Measurements from ENCODE around the gene ACACB.

ACACB gene

DNA sequence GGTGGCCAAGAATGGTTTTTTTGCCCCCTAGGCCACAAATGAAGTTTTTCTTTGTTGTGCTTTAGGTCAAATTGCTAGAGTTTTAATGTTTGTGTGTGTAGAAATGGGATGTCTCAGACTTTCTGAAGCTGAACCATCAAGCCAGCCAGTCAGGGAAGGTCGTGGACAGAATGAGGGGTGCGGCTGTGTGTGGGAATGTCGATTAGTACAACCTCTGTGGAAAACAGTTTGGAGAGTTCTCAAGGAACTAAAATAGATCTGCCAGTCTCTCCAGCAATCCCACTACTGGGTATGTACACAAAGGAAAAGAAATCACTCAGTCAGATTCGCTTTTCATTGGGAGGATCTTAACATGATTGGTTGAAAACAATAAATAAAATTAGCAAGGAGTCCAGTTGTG lies 44.5 kb downstream of the ACACB start:
- H3K9me3 ChIP-seq: no peaks in the 10 kb centered on the region
- no peak for TF ChIP-seq CTCF (IDR thresholded peaks at IDR 0.05)
- no peaks in the 10 kb centered on the region for H3K36me3 ChIP-seq
- peaks cover 20 to 21% of the 10 kb centered on the region in 2 experiments for H3K4me1 ChIP-seq (ENCODE audit: control insufficient read depth in 1 of 2, insufficient read depth in 1 of 2, low read depth in 1 of 2, low read length in 1 of 2)
- no peak overlapping the region for H3K27ac ChIP-seq
- no peak overlapping the region for H3K4me3 ChIP-seq (ENCODE audit: low read depth in 1 of 2, low read length in 1 of 2)
- H3K27me3 ChIP-seq: no peaks in the 10 kb centered on the region

GRCh38 chr12:109162551-109162950 lies 46.2 kb downstream of the ACACB start:
- H3K4me1 ChIP-seq (ENCODE audit: control insufficient read depth in 1 of 2, insufficient read depth in 1 of 2, low read depth in 1 of 2, low read length in 1 of 2): peaks cover 18 to 19% of the 10 kb centered on the region in 2 experiments
- H3K27me3 ChIP-seq: no peaks in the 10 kb centered on the region
- H3K36me3 ChIP-seq: peaks cover under 1% of the 10 kb centered on the region
- no peak for TF ChIP-seq CTCF (IDR thresholded peaks at IDR 0.05)
- no peaks in the 10 kb centered on the region for H3K9me3 ChIP-seq
- H3K27ac ChIP-seq: no peak overlapping the region
- H3K4me3 ChIP-seq (ENCODE audit: low read depth in 1 of 2, low read length in 1 of 2): no peak overlapping the region

DNA sequence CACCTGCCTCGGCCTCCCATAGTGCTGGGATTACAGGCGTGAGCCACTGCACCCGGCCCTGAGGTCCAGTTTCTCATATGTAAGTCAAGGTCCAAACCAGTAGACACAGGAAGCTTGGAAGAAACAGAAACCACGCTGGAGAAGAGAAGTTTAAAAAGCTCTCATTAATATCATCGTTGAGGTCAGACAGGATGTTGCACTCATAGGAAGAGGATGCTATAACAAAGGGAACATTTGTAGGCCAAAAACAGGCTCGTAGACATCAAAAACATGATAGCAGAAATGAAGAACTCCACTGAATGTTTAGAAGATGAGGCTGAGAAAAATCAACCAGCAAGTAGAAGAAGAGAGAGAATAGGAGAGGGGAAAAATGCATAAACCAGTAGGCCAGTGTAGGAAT lies 46.8 kb downstream of the ACACB start:
- Histone ChIP-seq H3K36me3 (peaks cover 6% of the 10 kb centered on the region), H3K4me3 (ENCODE audit: low read depth in 1 of 2, low read length in 1 of 2) (no peak overlapping the region), H3K9me3 (no peaks in the 10 kb centered on the region), H3K27me3 (no peaks in the 10 kb centered on the region), H3K27ac (no peak overlapping the region), H3K4me1 (ENCODE audit: control insufficient read depth in 1 of 2, insufficient read depth in 1 of 2, low read depth in 1 of 2, low read length in 1 of 2) (peaks cover 11 to 13% of the 10 kb centered on the region in 2 experiments)
- TF ChIP-seq CTCF (IDR thresholded peaks at IDR 0.05): no peak

GRCh38 chr12:109165599-109165998 lies 49.2 kb downstream of the ACACB start:
- H3K9me3 ChIP-seq: no peaks in the 10 kb centered on the region
- no peak overlapping the region for H3K27ac ChIP-seq
- H3K4me1 ChIP-seq (ENCODE audit: control insufficient read depth in 1 of 2, insufficient read depth in 1 of 2, low read depth in 1 of 2, low read length in 1 of 2): peaks cover 18 to 21% of the 10 kb centered on the region in 2 experiments
- peaks cover 8% of the 10 kb centered on the region for H3K36me3 ChIP-seq
- no peaks in the 10 kb centered on the region for H3K27me3 ChIP-seq
- H3K4me3 ChIP-seq (ENCODE audit: low read depth in 1 of 2, low read length in 1 of 2): no peak overlapping the region
- TF ChIP-seq CTCF (IDR thresholded peaks at IDR 0.05): no peak

DNA sequence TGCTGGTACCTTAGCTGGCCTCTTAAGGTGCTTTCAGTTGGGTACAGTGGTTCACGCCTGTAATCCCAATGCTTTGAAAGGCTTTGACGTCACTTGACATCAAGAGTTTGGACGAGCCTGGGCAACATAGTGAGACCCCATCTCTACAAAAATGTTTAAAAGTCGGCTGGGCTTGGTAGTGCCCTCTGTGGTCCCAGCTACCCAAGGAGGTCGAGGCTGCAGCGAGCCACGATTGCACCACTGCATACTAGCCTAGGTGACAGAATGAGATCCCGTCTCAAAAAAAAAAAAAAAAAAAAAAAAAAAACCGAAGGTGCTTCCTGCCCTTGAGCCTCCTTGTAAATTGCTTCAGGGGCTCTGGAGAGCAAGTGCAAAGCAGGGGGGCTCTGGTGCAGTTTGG lies 50.0 kb downstream of the ACACB start:
- Histone ChIP-seq H3K4me1 (ENCODE audit: control insufficient read depth in 1 of 2, insufficient read depth in 1 of 2, low read depth in 1 of 2, low read length in 1 of 2) (peaks cover 26% of the 10 kb centered on the region in 2 experiments), H3K27ac (no peak overlapping the region), H3K9me3 (no peaks in the 10 kb centered on the region), H3K4me3 (ENCODE audit: low read depth in 1 of 2, low read length in 1 of 2) (no peak overlapping the region), H3K27me3 (no peaks in the 10 kb centered on the region), H3K36me3 (peaks cover 8% of the 10 kb centered on the region)
- no peak for TF ChIP-seq CTCF (IDR thresholded peaks at IDR 0.05)

DNA sequence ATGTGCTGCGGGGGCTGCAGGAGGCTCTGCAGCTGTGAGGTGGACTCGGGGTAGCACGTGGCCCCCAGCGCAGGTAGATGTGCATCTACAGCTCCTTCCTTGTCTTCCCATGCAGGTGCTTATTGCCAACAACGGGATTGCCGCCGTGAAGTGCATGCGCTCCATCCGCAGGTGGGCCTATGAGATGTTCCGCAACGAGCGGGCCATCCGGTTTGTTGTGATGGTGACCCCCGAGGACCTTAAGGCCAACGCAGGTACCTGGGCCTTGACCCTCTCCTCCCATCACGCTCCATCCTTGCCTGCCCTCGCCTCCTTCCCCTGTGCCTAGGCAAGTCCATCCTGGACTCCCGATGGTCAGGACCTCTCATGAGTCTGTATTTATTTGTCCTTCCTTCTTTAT lies 51.4 kb downstream of the ACACB start:
- TF ChIP-seq CTCF (IDR thresholded peaks at IDR 0.05): no peak
- no peaks in the 10 kb centered on the region for H3K27me3 ChIP-seq
- H3K9me3 ChIP-seq: no peaks in the 10 kb centered on the region
- H3K27ac ChIP-seq: no peak overlapping the region
- H3K4me1 ChIP-seq (ENCODE audit: control insufficient read depth in 1 of 2, insufficient read depth in 1 of 2, low read depth in 1 of 2, low read length in 1 of 2): peaks cover 26% of the 10 kb centered on the region in 2 experiments
- H3K36me3 ChIP-seq: peaks cover 8% of the 10 kb centered on the region
- H3K4me3 ChIP-seq (ENCODE audit: low read depth in 1 of 2, low read length in 1 of 2): no peak overlapping the region

Data from neutrophil (primary cell).